Measurements from ENCODE around the gene NAP1L1.
"Not testable (repeated sequence)": the region's sequence is repeated elsewhere in the genome, so short reads cannot be mapped to it uniquely, and the experiment has no call there.

NAP1L1 gene

GRCh38 chr12:75990189-75990912 lies 94.1 kb downstream of the NAP1L1 start:
- DNase-seq (ENCODE audit: low spot score): no peak

GRCh38 chr12:75987709-75988108 lies 96.8 kb downstream of the NAP1L1 start:
- DNase-seq (ENCODE audit: low spot score): not testable (repeated sequence)

Measured in AG08396 (cell line).